Mucosa of stomach (tissue), 1 donor: ENCODE measurements around the gene PPP1R14C.

Experiments
- H3K27me3 ChIP-seq: one replicate; pipeline ENCODE4 v1.7.0; 2013; ENCODE audit warnings: mild to moderate bottlenecking, low read length; ENCODE audit not compliant: control insufficient read depth, insufficient read depth
- H3K36me3 ChIP-seq: one replicate; pipeline ENCODE4 v1.7.0; 2013; ENCODE audit warnings: low read length; ENCODE audit not compliant: control insufficient read depth, insufficient read depth
- H3K4me1 ChIP-seq: one replicate; pipeline ENCODE4 v1.7.0; 2013; ENCODE audit warnings: mild to moderate bottlenecking, low read length; ENCODE audit not compliant: control insufficient read depth, insufficient read depth
- H3K4me3 ChIP-seq: one replicate; pipeline ENCODE4 v1.7.0; 2013; ENCODE audit warnings: low read length
- H3K9ac ChIP-seq: one replicate; pipeline ENCODE4 v1.7.0; 2013; ENCODE audit warnings: mild to moderate bottlenecking, low read length, moderate library complexity
- H3K9me3 ChIP-seq: one replicate; pipeline ENCODE4 v1.7.0; 2013; ENCODE audit warnings: mild to moderate bottlenecking, low read length, moderate library complexity; ENCODE audit not compliant: control insufficient read depth
- donor health status: Pancreatic carcinoma.

The PPP1R14C gene

GRCh38 chr6:150214310-150214709 is 71.5 kb downstream of the PPP1R14C start:
- no peaks in the 10 kb centered on the region for H3K4me1 ChIP-seq
- H3K27me3 ChIP-seq = peaks cover 8% of the 10 kb centered on the region
- H3K9me3 ChIP-seq = no peaks in the 10 kb centered on the region
- H3K36me3 ChIP-seq = no peaks in the 10 kb centered on the region
- no peak overlapping the region for H3K4me3 ChIP-seq
- H3K9ac ChIP-seq = no peak overlapping the region

GRCh38 chr6:150220634-150221551 is 78.0 kb downstream of the PPP1R14C start:
- H3K4me1 ChIP-seq = no peaks in the 10 kb centered on the region
- peaks cover 4% of the 10 kb centered on the region for H3K27me3 ChIP-seq
- no peak overlapping the region for H3K4me3 ChIP-seq
- H3K9ac ChIP-seq = no peak overlapping the region
- no peaks in the 10 kb centered on the region for H3K36me3 ChIP-seq
- no peaks in the 10 kb centered on the region for H3K9me3 ChIP-seq

- Histone ChIP-seq H3K9ac (no peak overlapping the region), H3K27me3 (peaks cover 4% of the 10 kb centered on the region), H3K36me3 (no peaks in the 10 kb centered on the region), H3K4me1 (no peaks in the 10 kb centered on the region), H3K9me3 (no peaks in the 10 kb centered on the region), H3K4me3 (no peak overlapping the region)
Measured at GRCh38 chr6:150224820-150225219, 82.0 kb downstream of the PPP1R14C start.

GRCh38 chr6:150227281-150227680 is 84.4 kb downstream of the PPP1R14C start:
- Histone ChIP-seq H3K27me3 (no peaks in the 10 kb centered on the region), H3K9ac (no peak overlapping the region), H3K36me3 (no peaks in the 10 kb centered on the region)

GRCh38 chr6:150228072-150228733 is 85.4 kb downstream of the PPP1R14C start:
- no peaks in the 10 kb centered on the region for H3K36me3 ChIP-seq
- H3K9me3 ChIP-seq = no peaks in the 10 kb centered on the region
- H3K9ac ChIP-seq = no peak overlapping the region

More at GRCh38 chr6:150227281-150227680, 84.4 kb downstream of the PPP1R14C start:
- no peaks in the 10 kb centered on the region for H3K4me1 ChIP-seq
- H3K9me3 ChIP-seq = no peaks in the 10 kb centered on the region
- H3K4me3 ChIP-seq = no peak overlapping the region

GRCh38 chr6:150229436-150230163 is 86.8 kb downstream of the PPP1R14C start:
- no peaks in the 10 kb centered on the region for H3K4me1 ChIP-seq
- H3K27me3 ChIP-seq = no peaks in the 10 kb centered on the region
- no peak overlapping the region for H3K4me3 ChIP-seq
- no peaks in the 10 kb centered on the region for H3K36me3 ChIP-seq
- no peaks in the 10 kb centered on the region for H3K9me3 ChIP-seq
- no peak overlapping the region for H3K9ac ChIP-seq

More at GRCh38 chr6:150228072-150228733, 85.4 kb downstream of the PPP1R14C start:
- no peaks in the 10 kb centered on the region for H3K4me1 ChIP-seq
- no peaks in the 10 kb centered on the region for H3K27me3 ChIP-seq
- no peak overlapping the region for H3K4me3 ChIP-seq

- Histone ChIP-seq H3K4me1 (no peaks in the 10 kb centered on the region), H3K27me3 (no peaks in the 10 kb centered on the region), H3K9me3 (no peaks in the 10 kb centered on the region), H3K36me3 (no peaks in the 10 kb centered on the region), H3K9ac (no peak overlapping the region), H3K4me3 (no peak overlapping the region)
Measured at GRCh38 chr6:150230164-150230561, 87.3 kb downstream of the PPP1R14C start.

GRCh38 chr6:150230832-150231524 is 88.1 kb downstream of the PPP1R14C start:
- Histone ChIP-seq H3K9ac (no peak overlapping the region), H3K9me3 (no peaks in the 10 kb centered on the region), H3K36me3 (no peaks in the 10 kb centered on the region), H3K27me3 (peaks cover 5% of the 10 kb centered on the region), H3K4me1 (no peaks in the 10 kb centered on the region), H3K4me3 (no peak overlapping the region)

GRCh38 chr6:150231525-150231850 is 88.6 kb downstream of the PPP1R14C start:
- Histone ChIP-seq H3K4me3 (no peak overlapping the region), H3K27me3 (peaks cover 5% of the 10 kb centered on the region), H3K4me1 (no peaks in the 10 kb centered on the region), H3K36me3 (no peaks in the 10 kb centered on the region), H3K9me3 (no peaks in the 10 kb centered on the region), H3K9ac (no peak overlapping the region)

GRCh38 chr6:150233843-150234269 is 91.0 kb downstream of the PPP1R14C start:
- Histone ChIP-seq H3K9me3 (no peaks in the 10 kb centered on the region), H3K4me1 (no peaks in the 10 kb centered on the region), H3K9ac (no peak overlapping the region), H3K4me3 (no peak overlapping the region), H3K36me3 (no peaks in the 10 kb centered on the region), H3K27me3 (peaks cover 5% of the 10 kb centered on the region)

- Histone ChIP-seq H3K4me3 (no peak overlapping the region), H3K9ac (no peak overlapping the region), H3K4me1 (no peaks in the 10 kb centered on the region), H3K27me3 (peaks cover 5% of the 10 kb centered on the region), H3K36me3 (no peaks in the 10 kb centered on the region), H3K9me3 (no peaks in the 10 kb centered on the region)
Measured at GRCh38 chr6:150235218-150235617, 92.4 kb downstream of the PPP1R14C start.
